Lung (tissue), 12 donors: ENCODE data around the gene LCA5. TPM values are rescaled to one million over a fixed set of nuclear protein-coding genes. Genes with fewer than 3 reads are reported as not detected.
"Not testable (repeated sequence)": the region's sequence is repeated elsewhere in the genome, so short reads cannot be mapped to it uniquely, and the experiment has no call there.

Experiments used
- ATAC-seq: fragments of 200-7000 bp; cut with Tn5 transposase; one replicate; pipeline ENCODE4 v1.9.1; 2020; ENCODE audit warnings: moderate number of reproducible peaks; ENCODE audit not compliant: insufficient read depth, low FRiP score
- DNase-seq, 3 donors: peaks; one replicate each; pipeline ENCODE4 v3.0.0-alpha.2; 2013 to 2017
- H3K27ac ChIP-seq, 2 donors: one replicate each; pipeline ENCODE4 v1.5.1; 2013; ENCODE audit warnings: mild to moderate bottlenecking in 2 of 2, moderate library complexity in 2 of 2, control low read depth in 1 of 2, inconsistent platforms in 1 of 2, low read depth in 1 of 2, low read length in 1 of 2
- H3K27me3 ChIP-seq, 3 donors: one replicate each; pipeline ENCODE4 v1.5.1; 2013; ENCODE audit warnings: low read length in 2 of 3; ENCODE audit not compliant: control insufficient read depth in 3 of 3, insufficient read depth in 3 of 3
- H3K36me3 ChIP-seq, 4 donors: one replicate each; pipeline ENCODE4 v1.5.1; 2013; ENCODE audit warnings: low read length in 4 of 4, mild to moderate bottlenecking in 1 of 4, moderate library complexity in 1 of 4; ENCODE audit not compliant: control insufficient read depth in 4 of 4, insufficient read depth in 4 of 4
- H3K4me1 ChIP-seq, 5 donors: one replicate each; pipeline ENCODE4 v1.5.1; 2013; ENCODE audit warnings: low read length in 5 of 5, mild to moderate bottlenecking in 2 of 5, moderate library complexity in 1 of 5; ENCODE audit not compliant: control insufficient read depth in 5 of 5, insufficient read depth in 5 of 5
- H3K4me3 ChIP-seq: one replicate; pipeline ENCODE4 v1.5.1; 2013; ENCODE audit warnings: mild to moderate bottlenecking, control low read depth, moderate library complexity
- H3K9ac ChIP-seq, 2 donors: one replicate each; pipeline ENCODE4 v1.5.1; 2013; ENCODE audit warnings: low read length in 2 of 2, control low read depth in 1 of 2; ENCODE audit not compliant: insufficient read depth in 1 of 2
- H3K9me3 ChIP-seq, 4 donors: one replicate each; pipeline ENCODE4 v1.5.1; 2013; ENCODE audit warnings: low read length in 3 of 4, mild to moderate bottlenecking in 1 of 4, moderate library complexity in 1 of 4; ENCODE audit not compliant: control insufficient read depth in 4 of 4, insufficient read depth in 3 of 4
- CTCF ChIP-seq: IDR thresholded peaks from 2 replicates; pipeline ENCODE4 v1.5.1; 2012; ENCODE audit warnings: mild to moderate bottlenecking; ENCODE audit errors: control extremely low read depth, extremely low read depth
- WGBS, 2 donors: extraction: QIAGEN DNeasy Blood & Tissue Kit; methylation state at CpG; one replicate each; pipeline ENCODE4 v1.1.7; 2013; 5-methylcytosine and 5-hydroxymethylcytosine counted together
- polyA plus RNA-seq, 2 donors: library from polyadenylated mRNA; stranded (reverse); fragments of 200-250 nt; gene quantifications; one replicate each; pipeline ENCODE4 v1.2.1, GENCODE V29; 2013
- total RNA-seq, 2 donors: library from RNA; depleted of rRNA in 1 of 2; stranded (reverse); fragments of >200 nt in 1 of 2; gene quantifications; one replicate each; pipeline ENCODE4 v1.2.1, GENCODE V29; 2014 to 2021
- donor health status: control.
- donor health status: control.
- donor health status: Bipolar disorder and iron deficiency.
- donor health status: healthy.
- donor health status: DM: yes; HTN: yes; CAD: no.

Gene LCA5
- total and polyA plus RNA-seq, 4 donors = 1.6 to 27.3 (median 5.0) TPM

- 34 to 56% methylated on average over 14 of the region's 14 CpGs for WGBS, 2 donors
- peaks cover 0 to 28% (median 3%) of the 10 kb centered on the region in 5 donors for H3K4me1 ChIP-seq
- ATAC-seq (no peak), DNase-seq (no peak)
- peak overlapping the region in 1 of 2 donors; percentile 79 for H3K27ac ChIP-seq
- H3K4me3 ChIP-seq = peak overlapping the region; percentile 83
- no peaks in the 10 kb centered on the region for H3K27me3 ChIP-seq
- peaks cover 0 to 11% (median 4%) of the 10 kb centered on the region in 4 donors for H3K36me3 ChIP-seq
- H3K9me3 ChIP-seq = no peaks in the 10 kb centered on the region
- no peak for TF ChIP-seq CTCF
- peak overlapping the region; percentile 65 to 98 for H3K9ac ChIP-seq
These were observed 1.1 kb upstream of the LCA5 start for GRCh38 chr6:79538106-79538971.

- Histone ChIP-seq H3K4me1 (peaks cover 0 to 32% (median 3%) of the 10 kb centered on the region in 5 donors), H3K9me3 (no peaks in the 10 kb centered on the region), H3K36me3 (peaks cover 0 to 6% (median 1%) of the 10 kb centered on the region in 4 donors), H3K27me3 (no peaks in the 10 kb centered on the region), H3K27ac (peak overlapping the region; percentile 84 to 97), H3K9ac (peak overlapping the region; percentile 77 to 93), H3K4me3 (peak overlapping the region; percentile 83)
- WGBS, 2 donors = 1 to 4% methylated on average over 9 of the region's 9 CpGs
- peak; percentile 62 to 87 (median 86) for DNase-seq
- TF ChIP-seq CTCF = no peak
- no peak for ATAC-seq
These were observed 661 bp downstream of the LCA5 start for GRCh38 chr6:79536585-79536953.

GRCh38 chr6:79529567-79529966 is 7.7 kb downstream of the LCA5 start:
- not testable (repeated sequence) for H3K9me3 ChIP-seq, H3K27me3 ChIP-seq, H3K27ac ChIP-seq, H3K4me3 ChIP-seq, H3K9ac ChIP-seq, H3K36me3 ChIP-seq, ATAC-seq, DNase-seq
- H3K4me1 ChIP-seq = peaks cover 0 to 10% (median 5%) of the 10 kb centered on the region in 5 donors
- 89 to 90% methylated on average over 4 of the region's 4 CpGs for whole genome bisulfite sequencing, 2 donors

GRCh38 chr6:79526897-79527296 is 10.3 kb downstream of the LCA5 start:
- Histone ChIP-seq H3K9me3 (no peaks in the 10 kb centered on the region), H3K27me3 (no peaks in the 10 kb centered on the region), H3K36me3 (peaks cover 0 to 10% (median 0%) of the 10 kb centered on the region in 4 donors), H3K4me1 (peaks cover 0 to 5% (median 0%) of the 10 kb centered on the region in 5 donors), H3K4me3 (no peak overlapping the region), H3K9ac (no peak overlapping the region), H3K27ac (no peak overlapping the region)
- peak; percentile 20 for ATAC-seq
- WGBS, 2 donors = 80 to 92% methylated on average over 1 of the region's 1 CpG
- no peak for TF ChIP-seq CTCF
- peak in 1 of 3 donors; percentile 49 for DNase-seq
